Prostate gland (tissue), 2 donors: ENCODE measurements around the gene KIF21A. TPM values are rescaled to one million over a fixed set of nuclear protein-coding genes. Genes with fewer than 3 reads are reported as not detected.

ENCODE experiments used
- DNase-seq: peaks from one replicate; pipeline ENCODE4 v3.0.0-alpha.2; 2019; ENCODE audit warnings: low spot score
- H3K27ac ChIP-seq, 2 donors: fragments of 200-600 bp; sonication (generic); 2 replicates each; pipeline ENCODE4 v1.5.1; 2017 to 2019
- H3K27me3 ChIP-seq: fragments of 200-600 bp; sonication (generic); replicated peaks from 2 replicates; pipeline ENCODE4 v1.5.1; 2019; ENCODE audit not compliant: insufficient read depth
- H3K36me3 ChIP-seq, 2 donors: fragments of 200-600 bp; sonication (generic); 1 replicate in 1 of 2; 2 replicates in 1 of 2; pipeline versions ENCODE4 v1.5.1 to v1.8.1; 2017 to 2019
- H3K4me1 ChIP-seq: fragments of 200-600 bp; sonication (generic); replicated peaks from 2 replicates; pipeline ENCODE4 v1.5.1; 2019
- H3K4me3 ChIP-seq, 2 donors: fragments of 200-600 bp; sonication (generic); 2 replicates each; pipeline ENCODE4 v1.5.1; 2017 to 2019
- H3K9me3 ChIP-seq: fragments of 200-600 bp; sonication (generic); 2 replicates; pipeline ENCODE4 v1.5.1; 2017
- CTCF ChIP-seq, 4 experiments: fragments of 200-600 bp in 2 of 4; fragments of 450-650 bp in 2 of 4; sonication (generic) in 2 of 4; IDR thresholded peaks; 1 replicate in 3 of 4; 2 replicates in 1 of 4; pipeline ENCODE4 v1.5.1; 2016 to 2019; ENCODE audit warnings: antibody characterized with exemption in 4 of 4, mild to moderate bottlenecking in 2 of 4, moderate library complexity in 2 of 4
- POLR2A ChIP-seq: fragments of 450-650 bp; IDR thresholded peaks from one replicate; pipeline ENCODE4 v1.6.1; 2016; ENCODE audit warnings: antibody characterized with exemption, mild to moderate bottlenecking
- POLR2AphosphoS5 ChIP-seq: sonication (generic); formaldehyde crosslinking; IDR thresholded peaks from one replicate; pipeline ENCODE4 v1.6.1; 2017; ENCODE audit warnings: antibody characterized with exemption
- WGBS: methylation state at CpG from one replicate; pipeline ENCODE4 v1.1.5; 2018; 5-methylcytosine and 5-hydroxymethylcytosine counted together
- intact Hi-C: fragments of 100-400 bp; cut with DNase I; formaldehyde crosslinking; loops from one replicate; pipeline ENCODE4 v1.14.2; 2022
- total RNA-seq, 2 donors: library from RNA; depleted of rRNA; stranded (reverse); fragments of >200 nt; gene quantifications; one replicate each; pipeline ENCODE4 v1.1.0, GENCODE V29; 2016

Gene KIF21A
- total RNA-seq, 2 donors from 2014 or later: 36.2 to 57.9 TPM

- Histone ChIP-seq H3K4me3 (no peak overlapping the region), H3K36me3 (no peaks in the 10 kb centered on the region), H3K9me3 (no peaks in the 10 kb centered on the region), H3K27ac (no peak overlapping the region), H3K27me3 (no peaks in the 10 kb centered on the region), H3K4me1 (no peaks in the 10 kb centered on the region)
- intact Hi-C loops: no loop called here
- TF ChIP-seq POLR2AphosphoS5 (no peak), POLR2A (no peak), CTCF (IDR thresholded peaks at IDR 0.05) (no peak)
- WGBS: 76% methylated on average over 1 of the region's 1 CpG
- no peak for DNase-seq
Observed at GRCh38 chr12:39461059-39461458, 18.1 kb upstream of the KIF21A start.

- WGBS: 78% methylated on average over 7 of the region's 7 CpGs
- H3K36me3 ChIP-seq: no peaks in the 10 kb centered on the region
- H3K4me1 ChIP-seq: no peaks in the 10 kb centered on the region
- H3K4me3 ChIP-seq: no peak overlapping the region
- DNase-seq: no peak
- TF ChIP-seq POLR2A: no peak
- no peak for TF ChIP-seq POLR2AphosphoS5
- no peak for TF ChIP-seq CTCF (IDR thresholded peaks at IDR 0.05)
- no peaks in the 10 kb centered on the region for H3K27me3 ChIP-seq
- no peaks in the 10 kb centered on the region for H3K9me3 ChIP-seq
- intact Hi-C loops: no loop called here
- no peak overlapping the region for H3K27ac ChIP-seq
Observed at GRCh38 chr12:39459027-39459434, 16.1 kb upstream of the KIF21A start.

GRCh38 chr12:39451977-39452376 lies 9.1 kb upstream of the KIF21A start:
- intact Hi-C loops: no loop called here
- TF ChIP-seq POLR2AphosphoS5: no peak
- TF ChIP-seq POLR2A: no peak
- TF ChIP-seq CTCF (IDR thresholded peaks at IDR 0.05): no peak
- no peaks in the 10 kb centered on the region for H3K9me3 ChIP-seq
- DNase-seq: no peak
- no peaks in the 10 kb centered on the region for H3K36me3 ChIP-seq
- H3K27me3 ChIP-seq: no peaks in the 10 kb centered on the region
- no peak overlapping the region for H3K27ac ChIP-seq
- 27% methylated on average over 1 of the region's 1 CpG for WGBS
- H3K4me1 ChIP-seq: no peaks in the 10 kb centered on the region
- no peak overlapping the region for H3K4me3 ChIP-seq

GRCh38 chr12:39448038-39448437 lies 5.1 kb upstream of the KIF21A start:
- Histone ChIP-seq H3K4me1 (no peaks in the 10 kb centered on the region), H3K9me3 (no peaks in the 10 kb centered on the region), H3K36me3 (no peaks in the 10 kb centered on the region), H3K4me3 (no peak overlapping the region), H3K27ac (no peak overlapping the region), H3K27me3 (no peaks in the 10 kb centered on the region)
- TF ChIP-seq POLR2A: no peak
- TF ChIP-seq POLR2AphosphoS5: no peak
- no peak for TF ChIP-seq CTCF (IDR thresholded peaks at IDR 0.05)
- DNase-seq: no peak
- intact Hi-C loops: no loop called here

GRCh38 chr12:39443929-39444209 lies 949 bp upstream of the KIF21A start:
- TF ChIP-seq POLR2A (no peak), POLR2AphosphoS5 (no peak), CTCF (IDR thresholded peaks at IDR 0.05) (no peak)
- DNase-seq: no peak
- Histone ChIP-seq H3K4me3 (peak overlapping the region; percentile 84 to 86), H3K27me3 (no peaks in the 10 kb centered on the region), H3K9me3 (no peaks in the 10 kb centered on the region), H3K27ac (peak overlapping the region; percentile 85 to 90), H3K4me1 (no peaks in the 10 kb centered on the region), H3K36me3 (no peaks in the 10 kb centered on the region)
- intact Hi-C loops: no loop called here
